HEK293T (cell line): ENCODE data around the gene POM121L12.

Experiments used
- CTCF ChIA-PET: fragments of 350-600 bp; formaldehyde crosslinking; extraction: SDS; loops from one replicate; lab custom pipeline; 2021; ENCODE audit warnings: antibody characterized with exemption, inconsistent platforms; lab: Yijun Ruan, JAX
- POLR2A ChIA-PET: fragments of 350-600 bp; formaldehyde crosslinking; extraction: SDS; loops from one replicate; lab custom pipeline; 2020; ENCODE audit warnings: antibody characterized with exemption, inconsistent platforms; lab: Yijun Ruan, JAX
- DNase-seq: peaks from one replicate; pipeline ENCODE4 v3.0.0; 2012; ENCODE audit warnings: mixed read lengths; ENCODE audit errors: extremely low spot score
- ARNT ChIP-seq: fragments of 450-650 bp; IDR thresholded peaks from 2 replicates; pipeline ENCODE4 v1.6.1; 2017; ENCODE audit warnings: mild to moderate bottlenecking
- BHLHE40 ChIP-seq: fragments of 450-650 bp; IDR thresholded peaks from 2 replicates; pipeline ENCODE4 v1.6.1; 2016; ENCODE audit warnings: mild to moderate bottlenecking, moderate library complexity, borderline replicate concordance
- CTBP1 ChIP-seq: fragments of 450-650 bp; IDR thresholded peaks from 2 replicates; pipeline ENCODE4 v1.6.1; 2016; ENCODE audit warnings: borderline replicate concordance
- ELF4 ChIP-seq: fragments of 450-650 bp; IDR thresholded peaks from 2 replicates; pipeline ENCODE4 v1.6.1; 2017; ENCODE audit warnings: antibody characterized with exemption
- FOXA1 ChIP-seq: fragments of 450-650 bp; IDR thresholded peaks from 2 replicates; pipeline ENCODE4 v1.6.1; 2016; ENCODE audit warnings: mild to moderate bottlenecking
- FOXK2 ChIP-seq: fragments of 450-650 bp; IDR thresholded peaks from 2 replicates; pipeline ENCODE4 v1.6.1; 2016; ENCODE audit warnings: mild to moderate bottlenecking
- FOXM1 ChIP-seq: fragments of 450-650 bp; IDR thresholded peaks from 2 replicates; pipeline ENCODE4 v1.6.1; 2017; ENCODE audit warnings: mild to moderate bottlenecking, borderline replicate concordance
- L3MBTL2 ChIP-seq: fragments of 450-650 bp; conservative IDR thresholded peaks from 2 replicates; pipeline ENCODE4 v1.6.1; 2016; ENCODE audit warnings: mild to moderate bottlenecking
- LEF1 ChIP-seq: fragments of 450-650 bp; IDR thresholded peaks from 2 replicates; pipeline ENCODE4 v1.6.1; 2017; ENCODE audit warnings: mild to moderate bottlenecking, borderline replicate concordance
- NFRKB ChIP-seq: fragments of 450-650 bp; IDR thresholded peaks from 2 replicates; pipeline ENCODE4 v1.6.1; 2016; ENCODE audit warnings: mild to moderate bottlenecking, moderate library complexity
- SP1 ChIP-seq: fragments of 450-650 bp; IDR thresholded peaks from 2 replicates; pipeline ENCODE4 v1.6.1; 2017
- SUZ12 ChIP-seq: fragments of 450-650 bp; IDR thresholded peaks from 2 replicates; pipeline ENCODE4 v1.6.1; 2016; ENCODE audit warnings: mild to moderate bottlenecking
- TARDBP ChIP-seq: fragments of 450-650 bp; IDR thresholded peaks from 2 replicates; pipeline ENCODE4 v1.6.1; 2016
- ZNF384 ChIP-seq: fragments of 450-650 bp; IDR thresholded peaks from 2 replicates; pipeline ENCODE4 v1.6.1; 2016
- TF ChIP-seq, protein P1 (sequence below): fragments of 450-650 bp; IDR thresholded peaks from 2 replicates; pipeline ENCODE4 v1.6.1; 2016

Gene POM121L12

GRCh38 chr7:53060066-53060465 is 24.6 kb downstream of the POM121L12 start:
- ChIA-PET POLR2A (no interaction called here), CTCF (no interaction called here)
- DNase-seq, result no peak
- TF ChIP-seq NFRKB (no peak), FOXK2 (no peak)

DNA sequence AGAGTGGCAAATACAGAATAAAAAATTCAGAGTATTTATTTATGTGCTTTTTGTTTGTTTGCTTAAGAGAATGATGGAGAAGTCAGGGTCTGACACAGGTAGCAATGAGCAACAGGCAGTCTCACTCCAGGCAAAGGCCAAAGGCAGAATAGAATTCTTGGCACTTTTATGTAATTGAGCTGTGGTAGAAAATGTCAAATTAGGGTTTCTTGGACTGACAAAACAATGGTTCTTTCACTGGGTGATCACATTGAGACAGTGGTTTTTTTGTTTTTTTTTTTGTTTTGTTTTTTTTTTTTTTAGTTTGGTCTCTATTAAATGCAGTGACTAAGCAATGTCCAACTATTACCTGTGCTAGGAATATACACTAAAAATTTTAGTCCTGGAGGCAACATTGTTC is 27.4 kb downstream of the POM121L12 start:
- POLR2A ChIA-PET, result no interaction called here
- no peak for DNase-seq
- CTCF ChIA-PET, result no interaction called here
- TF ChIP-seq FOXK2 (no peak), ELF4 (no peak), NFRKB (no peak), CTBP1 (no peak), LEF1 (no peak)

DNA sequence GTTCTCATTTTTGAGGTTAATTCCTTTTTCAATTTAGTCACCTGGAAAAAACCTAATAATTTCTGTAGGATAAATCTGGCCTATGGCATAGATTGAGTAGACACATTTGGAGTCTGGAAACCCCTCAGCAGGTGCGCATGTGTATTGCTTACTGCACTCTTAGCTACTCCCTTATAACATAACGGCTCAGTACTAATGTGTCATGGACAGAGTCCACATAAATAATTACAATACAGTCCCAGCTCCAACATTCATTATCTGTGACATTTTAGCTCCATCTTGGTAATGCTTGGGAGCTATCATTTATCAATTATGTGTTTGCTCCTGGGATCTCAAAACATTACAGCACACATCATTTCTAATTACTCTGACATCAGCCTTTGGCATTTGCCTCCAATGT is 33.2 kb downstream of the POM121L12 start:
- ChIA-PET CTCF (no interaction called here), POLR2A (no interaction called here)
- DNase-seq, result no peak
- TF ChIP-seq ARNT, result no peak
- TF ChIP-seq LEF1, result no peak
- TF ChIP-seq SUZ12, result no peak
- no peak for TF ChIP-seq ZNF384
- TF ChIP-seq, protein P1, sequence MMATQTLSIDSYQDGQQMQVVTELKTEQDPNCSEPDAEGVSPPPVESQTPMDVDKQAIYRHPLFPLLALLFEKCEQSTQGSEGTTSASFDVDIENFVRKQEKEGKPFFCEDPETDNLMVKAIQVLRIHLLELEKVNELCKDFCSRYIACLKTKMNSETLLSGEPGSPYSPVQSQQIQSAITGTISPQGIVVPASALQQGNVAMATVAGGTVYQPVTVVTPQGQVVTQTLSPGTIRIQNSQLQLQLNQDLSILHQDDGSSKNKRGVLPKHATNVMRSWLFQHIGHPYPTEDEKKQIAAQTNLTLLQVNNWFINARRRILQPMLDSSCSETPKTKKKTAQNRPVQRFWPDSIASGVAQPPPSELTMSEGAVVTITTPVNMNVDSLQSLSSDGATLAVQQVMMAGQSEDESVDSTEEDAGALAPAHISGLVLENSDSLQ, result no peak
- TF ChIP-seq TARDBP, result no peak
- TF ChIP-seq L3MBTL2, result no peak
- no peak for TF ChIP-seq NFRKB
- TF ChIP-seq FOXA1, result no peak
- no peak for TF ChIP-seq FOXM1
- no peak for TF ChIP-seq FOXK2
- no peak for TF ChIP-seq ELF4
- TF ChIP-seq BHLHE40, result no peak
- TF ChIP-seq CTBP1, result no peak

GRCh38 chr7:53070883-53071282 is 35.5 kb downstream of the POM121L12 start:
- ChIA-PET CTCF (no interaction called here), POLR2A (no interaction called here)
- no peak for DNase-seq
- TF ChIP-seq LEF1, result no peak
- no peak for TF ChIP-seq FOXM1
- TF ChIP-seq ARNT, result no peak
- no peak for TF ChIP-seq ELF4
- no peak for TF ChIP-seq L3MBTL2
- TF ChIP-seq FOXA1, result no peak
- TF ChIP-seq FOXK2, result no peak
- no peak for TF ChIP-seq CTBP1
- TF ChIP-seq NFRKB, result no peak
- TF ChIP-seq SP1, result no peak
- TF ChIP-seq, protein P1, result no peak
- TF ChIP-seq ZNF384, result no peak
- no peak for TF ChIP-seq TARDBP
- no peak for TF ChIP-seq BHLHE40
